ENCODE data around the gene SELE.
"Not testable (repeated sequence)": the region's sequence is repeated elsewhere in the genome, so short reads cannot be mapped to it uniquely, and the experiment has no call there.

The SELE gene

DNA sequence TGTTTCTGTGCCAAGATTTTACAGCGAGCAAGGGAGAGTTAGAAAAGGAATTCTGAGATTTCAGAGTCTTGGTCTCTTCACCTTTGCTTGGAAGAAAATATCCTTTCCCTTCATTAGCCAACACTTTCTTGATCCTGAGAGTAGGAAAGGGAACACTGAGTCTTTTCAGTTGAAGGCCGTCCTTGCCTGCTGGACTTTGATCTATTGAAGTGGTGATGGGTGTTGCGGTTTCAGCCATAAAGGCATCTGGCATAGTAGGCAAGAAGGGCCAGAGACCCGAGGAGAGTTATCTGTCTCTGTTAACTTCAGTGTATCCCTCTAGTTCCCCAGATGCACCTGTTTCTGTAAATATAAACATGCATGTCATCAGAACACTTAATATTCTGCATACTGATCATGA, 9.7 kb downstream of the SELE start:
- DNase-seq (ENCODE audit: low read depth), result no peak

DNA sequence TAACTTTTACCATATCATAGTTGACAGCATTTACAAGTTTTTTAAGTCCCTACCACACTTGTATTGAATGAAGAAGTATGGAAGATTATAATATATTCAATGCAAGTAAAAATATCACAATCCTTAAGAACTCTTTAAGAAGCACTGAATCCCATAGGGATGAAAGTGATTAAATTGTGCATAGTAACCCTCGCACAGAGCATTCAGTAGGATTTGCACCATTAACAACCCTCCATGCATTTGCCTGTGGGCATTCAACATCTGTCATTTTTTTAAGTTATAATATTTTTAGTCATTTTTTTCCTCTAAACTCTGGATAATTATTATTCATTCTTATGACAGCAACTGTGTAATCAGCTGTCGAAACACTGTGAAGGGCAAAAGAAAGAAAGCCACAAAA, 10.1 kb downstream of the SELE start:
- no peak for DNase-seq (ENCODE audit: low read depth)

DNA sequence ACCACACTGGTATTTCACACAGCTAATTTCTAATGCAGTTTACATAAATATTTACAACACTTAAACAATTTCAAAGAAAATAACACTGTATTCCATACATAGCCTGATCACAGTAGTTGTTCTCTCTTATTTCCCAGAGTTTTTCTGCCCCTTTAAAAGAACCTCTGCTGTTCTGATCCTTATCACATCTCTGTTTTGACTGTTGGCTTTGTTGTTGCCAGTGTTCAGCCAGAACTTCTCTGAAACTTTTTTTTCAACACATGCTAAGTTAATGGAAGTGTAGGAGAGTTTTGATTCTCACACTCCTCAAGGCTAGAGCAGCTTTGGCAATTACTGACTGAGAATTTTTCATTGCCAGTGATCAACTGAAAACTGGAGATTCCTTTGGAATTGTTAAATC, 11.1 kb downstream of the SELE start:
- no peak for DNase-seq (ENCODE audit: low read depth)

DNA sequence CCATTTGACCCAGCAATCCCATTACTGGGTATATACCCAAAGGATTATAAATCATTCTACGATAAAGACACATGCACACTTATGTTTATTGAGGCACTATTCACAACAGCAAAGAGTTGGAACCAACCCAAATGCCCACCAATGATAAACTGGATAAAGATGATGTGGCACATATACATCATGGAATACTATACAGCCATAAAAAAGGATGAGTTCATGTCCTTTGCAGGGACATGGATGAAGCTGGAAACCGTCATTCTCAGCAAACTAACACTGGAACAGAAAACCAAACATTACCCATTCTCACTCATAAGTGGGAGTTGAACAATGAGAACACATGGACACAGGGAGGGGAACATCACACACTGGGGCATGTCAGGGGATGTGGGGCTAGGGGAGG, 18.8 kb downstream of the SELE start:
- DNase-seq (ENCODE audit: low read depth), result not testable (repeated sequence)

DNA sequence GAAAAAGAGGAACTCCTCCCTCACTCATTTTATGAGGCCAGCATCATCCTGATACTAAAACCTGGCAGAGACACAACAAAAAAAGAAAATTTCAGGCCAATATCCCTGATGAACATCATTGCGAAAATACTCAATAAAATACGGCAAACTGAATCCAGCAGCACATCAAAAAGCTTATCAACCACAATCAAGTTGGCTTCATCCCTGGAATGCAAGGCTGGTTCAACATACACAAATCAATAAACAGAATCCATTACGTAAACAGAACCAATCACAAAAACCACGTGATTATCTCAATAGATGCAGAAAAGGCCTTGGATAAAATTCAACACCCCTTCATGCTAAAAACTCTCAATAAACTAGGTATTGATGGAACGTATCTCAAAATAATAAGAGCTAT, 20.8 kb downstream of the SELE start:
- DNase-seq (ENCODE audit: low read depth), result not testable (repeated sequence)

DNA sequence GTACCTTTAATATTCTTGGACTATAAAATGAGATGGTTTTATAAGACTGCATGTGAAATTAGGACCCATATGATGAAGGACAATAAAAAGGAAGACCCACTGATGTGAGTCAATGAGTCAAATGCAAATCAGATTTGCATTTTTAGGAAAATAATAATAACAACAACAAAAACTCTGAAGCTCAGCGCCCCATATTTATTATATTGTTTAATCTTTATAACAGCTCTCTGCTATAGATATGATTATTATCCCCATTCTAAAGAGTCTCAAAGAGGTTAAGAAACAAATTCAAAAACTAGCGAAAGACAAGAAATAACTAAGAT, 21.6 kb downstream of the SELE start:
- DNase-seq (ENCODE audit: low read depth), result no peak

DNA sequence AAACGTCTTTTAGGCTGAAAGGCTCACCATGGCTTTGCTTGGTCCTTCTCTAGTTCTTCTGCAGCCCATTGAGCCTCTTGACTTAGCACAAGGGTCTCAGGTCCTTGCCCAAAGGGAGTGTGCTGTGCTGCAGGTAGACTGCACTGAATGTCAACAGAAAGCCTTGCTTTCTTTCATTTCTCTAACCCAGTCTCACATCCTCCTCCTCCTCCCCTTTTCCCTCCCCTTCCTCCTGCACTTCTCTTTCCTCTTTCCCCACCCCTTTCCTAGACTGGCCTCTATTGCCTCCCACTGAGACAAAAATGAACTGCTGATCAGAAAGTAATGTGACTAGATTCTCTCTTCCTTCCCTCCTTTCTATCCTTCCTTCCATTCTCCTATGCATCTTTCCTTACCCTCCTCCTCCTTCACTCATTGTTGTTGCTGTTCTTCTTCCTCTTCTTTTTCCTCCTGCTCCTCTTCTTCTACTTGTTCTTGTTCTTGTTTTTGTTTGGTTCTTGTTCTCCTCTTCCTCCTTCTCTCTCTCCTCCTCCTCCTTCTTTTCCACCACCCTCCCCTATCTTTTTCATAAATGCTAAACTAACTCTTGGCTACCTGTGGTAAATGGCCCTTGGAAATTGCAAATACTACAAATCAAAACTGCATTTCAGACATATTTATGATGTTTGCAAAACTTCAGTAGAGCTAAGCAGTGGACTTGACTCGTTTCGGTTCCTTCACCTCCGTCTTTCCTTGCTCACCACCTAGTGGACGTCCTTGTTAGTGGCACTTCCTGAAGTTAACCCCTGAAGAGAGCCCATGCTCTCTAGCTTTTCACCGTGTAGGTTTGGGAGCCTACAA, 22.2 kb downstream of the SELE start, which contains the start of gene SELL:
Gene SELL (minus strand): TSS at position 152 of the 840 bp plus-strand sequence. CDS start 122 bp downstream, at position 30.
- peak; percentile 80 for DNase-seq (ENCODE audit: low read depth)

DNA sequence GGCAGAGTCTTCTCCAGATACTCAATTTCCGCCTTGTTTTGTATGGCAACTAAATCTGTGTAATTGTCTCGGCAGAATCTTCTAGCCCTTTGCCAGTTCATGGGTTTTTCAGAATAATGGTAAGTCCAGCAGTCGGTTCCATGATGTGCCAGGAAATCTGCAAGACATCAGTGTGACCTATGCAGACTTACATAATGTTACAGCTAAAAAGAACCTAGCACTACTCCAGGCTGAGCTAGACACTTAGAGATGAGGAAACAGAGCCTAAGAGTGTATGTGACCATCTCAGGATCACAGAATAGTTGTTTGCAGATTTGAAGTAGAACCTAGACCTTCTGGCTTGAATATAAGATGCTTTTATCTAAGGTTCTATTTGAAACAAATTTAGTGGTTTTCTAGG, 25.2 kb downstream of the SELE start:
- no peak for DNase-seq (ENCODE audit: low read depth)

DNA sequence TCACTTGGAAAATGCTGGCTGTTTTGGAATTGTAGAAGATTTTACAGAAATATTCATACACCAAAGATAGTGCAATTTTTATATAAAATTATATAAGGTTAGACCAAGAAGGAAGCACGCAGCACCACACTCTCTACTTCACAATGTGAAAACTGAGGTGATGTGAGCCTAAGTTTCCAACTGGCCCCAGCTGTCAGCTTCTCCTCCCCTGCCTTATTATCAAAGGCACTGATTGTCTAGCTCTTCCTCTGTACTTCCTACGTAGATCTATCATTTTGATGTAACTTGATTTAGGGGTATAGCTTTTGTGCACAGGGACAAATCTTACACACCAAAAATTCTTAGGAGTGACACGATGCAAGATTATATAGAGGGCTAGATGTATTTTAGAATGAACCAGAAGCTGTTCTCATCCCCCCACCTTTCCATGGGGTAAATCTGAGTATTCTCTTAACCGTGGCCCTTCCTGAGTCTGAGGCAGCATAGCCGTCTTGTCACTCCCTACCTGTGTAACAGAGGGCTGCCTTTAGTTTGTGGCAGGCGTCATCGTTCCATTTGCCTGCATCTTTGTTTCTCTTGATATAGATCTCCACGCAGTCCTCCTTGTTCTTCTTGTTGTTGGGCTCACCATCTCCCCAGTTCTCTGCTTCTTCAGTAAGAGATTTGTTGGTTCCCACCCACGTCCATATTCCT, 25.8 kb downstream of the SELE start:
- no peak for DNase-seq (ENCODE audit: low read depth)

DNA sequence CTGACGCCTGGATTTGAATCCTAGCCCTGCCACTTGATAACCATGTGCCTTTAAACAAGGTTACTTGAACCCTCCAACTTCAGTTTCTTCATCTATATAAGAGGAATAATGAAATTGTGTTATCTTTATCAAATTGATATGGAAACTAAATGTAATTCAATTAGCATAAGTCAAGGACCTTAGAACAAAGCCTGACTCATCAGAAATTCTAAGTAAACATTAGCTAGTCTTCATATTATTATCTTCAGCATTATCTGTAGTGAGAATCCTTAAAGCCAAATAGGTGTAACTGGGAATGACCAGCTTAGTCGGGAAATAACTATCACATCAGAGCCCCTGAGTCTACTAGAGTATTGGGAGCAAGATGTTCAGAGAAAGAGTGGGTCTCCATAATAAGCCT, 29.1 kb downstream of the SELE start:
- DNase-seq (ENCODE audit: low read depth), result no peak

DNA sequence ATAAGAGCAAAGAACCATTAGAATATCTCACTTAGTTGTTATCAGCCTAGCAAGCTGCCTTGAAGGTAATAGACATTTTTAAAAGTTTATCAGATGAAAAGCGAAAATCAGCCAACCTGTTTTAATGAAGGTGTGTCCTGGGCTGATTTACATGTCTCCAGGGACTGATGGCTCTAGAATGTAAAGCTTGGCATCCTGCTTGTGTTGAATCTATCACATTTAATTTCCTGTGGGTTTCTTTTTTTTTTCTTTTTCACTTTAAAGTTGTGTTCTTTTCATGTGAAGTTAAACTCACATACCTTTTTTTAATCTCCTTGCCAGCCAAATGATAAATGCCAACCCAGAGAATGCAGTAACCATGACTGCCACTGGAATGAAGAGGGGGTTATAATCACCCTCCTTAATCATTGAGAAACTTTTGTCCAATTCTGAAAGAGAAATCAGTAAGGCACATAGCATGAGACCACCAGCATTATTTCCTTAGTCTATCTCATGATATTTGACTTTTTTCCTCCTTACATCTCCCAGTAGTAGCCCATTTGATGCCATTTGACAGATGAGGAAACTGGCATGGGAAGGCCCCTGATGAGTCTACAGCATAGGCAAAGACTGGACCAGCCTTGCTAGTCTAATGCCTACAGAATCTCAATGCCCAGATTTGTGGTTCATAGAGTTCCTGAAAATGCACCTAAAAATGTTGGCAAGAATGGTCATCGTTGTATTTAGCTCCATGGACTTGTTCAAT, 32.4 kb downstream of the SELE start:
- no peak for DNase-seq (ENCODE audit: low read depth)

DNA sequence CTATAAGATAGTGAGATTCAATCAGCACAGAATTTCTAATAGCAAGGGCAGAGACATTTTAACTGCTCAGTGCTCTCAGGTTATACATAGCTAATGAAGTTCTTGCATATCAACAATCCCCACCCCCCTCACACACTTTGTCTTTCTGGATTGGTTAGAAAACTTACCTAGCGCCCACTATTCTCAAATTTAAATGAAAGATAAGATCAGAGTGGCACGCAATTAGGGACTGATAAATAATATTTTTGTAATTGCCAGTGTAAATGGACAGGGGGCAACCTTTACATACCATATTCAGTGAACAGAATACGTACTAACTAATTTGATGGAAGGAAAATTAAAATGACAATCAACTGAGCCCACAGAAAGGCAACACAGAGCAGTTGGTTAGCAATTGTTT, 34.2 kb downstream of the SELE start:
- no peak for DNase-seq (ENCODE audit: low read depth)

DNA sequence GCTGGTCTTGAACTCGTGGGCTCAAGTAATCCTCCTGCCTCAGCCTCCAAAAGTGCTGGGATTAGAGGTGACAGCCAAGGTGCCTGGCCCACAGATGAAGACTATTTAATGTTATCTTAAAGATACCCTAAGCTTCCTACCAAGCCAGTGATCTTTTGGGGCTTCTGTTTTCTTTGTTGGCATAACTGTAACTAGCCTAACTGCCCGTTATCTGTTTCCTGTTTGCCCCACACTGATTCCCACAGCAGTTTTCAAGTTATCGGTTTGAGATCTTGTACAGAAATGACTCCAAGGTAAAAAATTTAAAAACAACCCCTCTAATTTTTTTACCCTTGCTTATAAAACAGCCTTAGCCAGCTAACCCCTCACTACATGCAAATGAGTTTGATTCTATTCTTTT, 34.9 kb downstream of the SELE start:
- no peak for DNase-seq (ENCODE audit: low read depth)

DNA sequence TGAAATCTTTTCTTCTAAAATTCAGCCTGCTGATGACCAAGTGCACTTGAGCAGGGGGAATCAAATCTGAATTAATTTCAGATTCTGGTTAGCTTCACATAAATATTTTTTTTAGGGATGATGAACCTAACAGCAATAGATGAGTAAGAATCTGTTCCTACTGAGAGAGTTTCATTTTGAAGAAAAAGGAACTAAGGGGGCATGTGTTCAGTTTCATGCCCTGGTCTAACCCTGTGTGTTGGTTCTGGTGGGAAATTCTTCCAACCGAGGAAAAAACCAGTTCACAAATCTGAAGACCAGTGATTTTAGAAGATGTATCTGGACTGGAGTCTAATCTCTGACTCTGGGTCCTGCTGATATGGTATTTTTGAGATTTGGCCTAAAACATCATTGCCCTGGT, 36.1 kb downstream of the SELE start:
- no peak for DNase-seq (ENCODE audit: low read depth)

DNA sequence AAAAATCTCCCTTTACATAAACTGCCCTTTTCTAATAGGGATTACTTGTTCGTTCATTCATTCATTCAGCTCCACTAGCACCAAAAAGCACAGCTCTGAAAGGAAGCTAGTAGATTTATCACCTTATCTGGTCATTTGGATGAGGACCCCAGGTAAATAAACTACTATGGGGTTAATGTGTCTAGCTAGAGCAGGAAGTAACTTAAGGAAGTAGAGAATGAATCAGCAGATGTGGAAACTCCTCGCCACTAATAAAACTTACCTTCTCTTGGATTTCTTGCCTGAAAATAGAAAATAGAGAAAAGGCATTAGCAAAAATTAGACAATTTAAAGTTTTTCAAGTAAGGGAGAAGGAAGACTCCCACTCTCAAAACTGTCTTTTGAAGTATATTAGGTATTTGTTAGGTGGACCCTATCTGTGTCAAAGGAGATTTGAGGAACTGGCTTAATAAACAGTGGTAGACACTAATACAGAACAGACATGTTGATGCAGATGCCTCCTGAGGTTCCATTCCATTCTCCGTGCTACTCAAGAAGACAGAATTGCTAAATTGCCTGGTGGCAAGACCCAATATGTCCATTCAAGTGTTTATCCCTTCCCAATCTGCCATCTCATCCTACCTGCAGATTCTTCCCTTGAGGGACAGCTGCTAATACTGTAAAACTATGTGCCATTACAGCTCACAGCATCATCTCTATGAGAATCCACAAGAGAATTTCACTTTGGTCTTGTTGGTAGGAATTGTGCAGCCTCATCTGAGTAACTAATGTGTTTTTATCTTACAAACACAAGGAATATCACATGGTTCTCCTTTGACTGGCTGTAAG, 37.4 kb downstream of the SELE start:
- DNase-seq (ENCODE audit: low read depth), result no peak

DNA sequence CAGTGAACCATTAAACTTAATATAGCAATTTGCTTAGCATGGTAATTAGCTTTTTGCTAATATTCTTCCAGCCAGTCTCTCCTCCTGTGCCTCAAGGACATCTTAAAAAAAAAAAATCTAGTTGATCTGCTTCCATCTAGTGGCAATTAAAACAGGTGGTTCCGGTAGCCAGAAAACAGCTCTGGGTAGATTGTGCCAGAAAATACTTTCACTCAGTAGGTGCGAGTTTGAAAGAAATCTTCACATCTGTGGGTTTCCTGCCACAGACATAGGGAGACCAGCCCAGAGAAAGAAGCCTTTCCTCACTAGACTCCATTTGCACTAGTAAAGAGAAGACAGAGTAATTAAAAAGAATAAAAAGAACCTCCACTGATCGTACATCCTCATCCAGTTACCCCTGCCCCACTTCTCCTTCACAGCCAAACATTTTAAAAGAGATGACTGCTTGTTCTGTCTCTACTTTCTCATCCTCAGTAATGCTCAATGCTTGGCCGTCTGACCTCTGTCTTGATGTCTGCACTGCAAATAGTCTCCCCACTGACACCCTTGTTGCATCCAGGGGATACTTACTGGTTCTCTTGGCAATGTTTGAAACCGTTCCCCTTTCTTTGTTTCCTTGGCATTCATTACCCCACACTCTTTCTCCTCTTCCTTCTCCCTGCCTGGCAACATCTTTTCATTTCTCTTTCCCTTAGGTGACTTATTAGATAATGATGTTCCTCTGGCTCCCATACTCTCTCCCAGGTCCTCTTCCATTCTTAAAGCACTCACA, 39.4 kb downstream of the SELE start:
- DNase-seq (ENCODE audit: low read depth), result no peak

DNA sequence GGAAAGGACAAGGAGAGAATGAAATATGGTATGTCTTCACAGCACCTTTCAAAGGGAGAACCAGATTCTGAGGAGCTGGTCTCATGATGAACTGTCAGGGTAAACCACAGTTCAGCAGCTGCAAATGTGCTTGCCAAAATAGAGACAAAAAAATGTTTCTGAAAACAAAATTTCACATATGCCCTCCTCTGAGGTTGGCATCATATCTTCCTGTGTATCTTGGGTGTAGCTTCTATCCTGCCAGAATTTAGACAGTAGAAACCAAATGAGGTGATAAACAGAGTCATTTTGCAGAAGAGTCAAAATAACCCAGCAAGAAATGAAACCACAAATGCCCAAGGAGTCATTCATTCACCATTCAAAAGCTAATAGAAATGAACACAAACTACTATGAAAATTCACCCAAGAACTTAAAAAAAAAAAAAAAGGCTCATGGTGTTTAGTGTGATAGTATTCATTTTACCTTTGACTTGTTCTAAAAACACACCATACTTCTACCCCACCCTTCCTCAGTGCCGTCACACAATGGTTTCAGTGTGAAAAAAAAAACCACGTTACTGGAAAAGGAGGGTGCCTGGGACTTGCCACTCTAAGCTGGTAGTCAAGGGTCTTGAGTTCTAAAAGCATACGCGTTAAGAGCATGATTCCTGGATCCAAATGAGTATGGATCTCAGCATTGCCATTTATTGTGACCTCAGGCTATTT, 41.0 kb downstream of the SELE start:
- DNase-seq (ENCODE audit: low read depth), result no peak

DNA sequence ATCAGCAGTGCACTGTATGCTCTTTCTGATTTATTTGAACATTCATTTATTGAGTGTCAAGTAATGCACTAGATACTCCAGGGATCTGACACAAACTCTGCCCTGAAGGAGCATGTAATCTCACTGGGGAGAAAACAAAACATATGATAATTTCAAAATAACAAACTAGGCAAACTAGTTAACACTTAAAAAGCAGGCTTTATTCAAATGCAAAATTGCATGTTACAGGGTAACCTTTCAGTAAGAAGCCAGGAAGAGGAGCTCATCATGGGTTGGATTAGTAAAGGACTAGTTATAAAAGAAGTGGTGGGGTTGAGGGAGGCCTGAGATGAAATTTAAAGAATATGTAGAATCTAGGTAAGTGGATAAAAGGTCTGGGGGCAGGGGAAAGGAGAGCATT, 43.4 kb downstream of the SELE start:
- no peak for DNase-seq (ENCODE audit: low read depth)

DNA sequence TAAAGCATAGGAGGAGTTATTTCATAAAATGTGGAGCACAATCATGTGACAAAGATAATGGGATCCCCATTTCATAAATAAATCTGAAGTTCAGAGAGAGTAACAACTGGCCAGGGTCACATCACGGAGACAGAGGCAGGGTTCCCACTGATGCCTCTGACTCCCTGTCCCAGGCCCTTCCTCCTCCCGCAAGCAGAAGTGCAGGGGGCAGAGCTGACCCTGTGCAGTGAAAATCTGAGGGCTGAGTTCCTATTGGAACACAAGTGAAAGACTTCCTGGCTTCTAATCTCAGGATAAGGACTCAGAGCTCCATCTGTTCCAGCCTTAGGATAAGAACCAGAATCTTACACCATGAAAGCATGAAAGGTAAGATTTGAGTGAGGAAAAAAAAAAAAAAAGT, 44.5 kb downstream of the SELE start:
- no peak for DNase-seq (ENCODE audit: low read depth)

DNA sequence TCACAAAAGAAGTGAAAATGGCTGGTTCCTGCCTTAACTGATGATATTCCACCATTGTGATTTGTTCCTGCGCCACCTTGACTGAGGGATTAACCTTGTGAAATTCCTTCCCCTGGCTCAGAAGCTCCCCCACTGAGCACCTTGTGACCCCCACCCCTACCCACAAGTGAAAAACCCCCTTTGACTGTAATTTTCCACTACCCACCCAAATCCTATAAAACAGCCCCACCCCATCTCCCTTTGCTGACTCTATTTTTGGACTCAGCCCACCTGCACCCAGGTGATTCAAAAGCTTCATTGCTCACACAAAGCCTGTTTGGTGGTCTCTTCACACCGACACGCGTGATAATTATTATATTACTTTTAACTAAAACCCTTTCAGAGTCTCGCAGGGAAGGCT, 45.5 kb downstream of the SELE start:
- DNase-seq (ENCODE audit: low read depth), result not testable (repeated sequence)

DNA sequence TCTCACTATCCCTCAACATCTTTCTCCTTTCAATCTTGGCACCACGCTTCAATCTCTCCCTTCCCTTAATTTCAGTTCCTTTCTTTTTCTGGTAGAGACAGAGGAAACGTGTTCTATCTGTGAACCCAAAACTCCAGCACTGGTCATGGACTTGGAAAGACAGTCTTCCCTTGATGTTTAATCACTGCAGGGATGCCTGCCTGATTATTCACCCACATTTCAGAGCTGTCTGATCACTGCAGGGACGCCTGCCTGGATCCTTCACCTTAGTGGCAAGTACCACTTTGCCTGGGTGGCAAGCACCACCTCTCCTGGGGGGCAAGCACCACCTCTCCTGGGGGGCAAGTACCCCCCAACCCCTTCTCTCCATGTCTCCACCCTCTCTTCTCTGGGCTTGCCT, 50.2 kb downstream of the SELE start:
- no peak for DNase-seq (ENCODE audit: low read depth)
